Panc1 (cell line): ENCODE measurements around the gene ROBO1.

ENCODE experiments used
- CTCF ChIP-seq: fragments of 450-650 bp; IDR thresholded peaks from 2 replicates; pipeline ENCODE4 v1.5.1; 2017; ENCODE audit warnings: mild to moderate bottlenecking
- POLR2AphosphoS5 ChIP-seq: IDR thresholded peaks from 2 replicates; pipeline ENCODE4 v1.6.1; 2012; ENCODE audit warnings: mild to moderate bottlenecking, low read depth, low read length, moderate library complexity
- REST ChIP-seq, 2 experiments: IDR thresholded peaks; 2 replicates each; pipeline ENCODE4 v1.6.1; 2011 to 2012; ENCODE audit warnings: low read depth in 2 of 2, control low read depth in 1 of 2, low read length in 1 of 2, mild to moderate bottlenecking in 1 of 2, moderate library complexity in 1 of 2; ENCODE audit not compliant: insufficient read depth in 1 of 2
- TCF7L2 ChIP-seq: IDR thresholded peaks from 2 replicates; pipeline ENCODE4 v1.6.1; 2011; ENCODE audit warnings: mild to moderate bottlenecking, low read depth, low read length, inconsistent platforms

GRCh38 chr3:78993375-78993774, 774.4 kb downstream of the ROBO1 start:
- TF ChIP-seq TCF7L2, result no peak
- TF ChIP-seq CTCF, result no peak
- TF ChIP-seq POLR2AphosphoS5, result no peak
- no peak for TF ChIP-seq REST (IDR thresholded peaks at IDR 0.05; ENCODE audit: insufficient read depth in 1 of 2, low read depth in 2 of 2, low read length in 1 of 2)
